K562 (cell line): ENCODE data around the gene PRKAG1. TPM values are rescaled to one million over a fixed set of nuclear protein-coding genes. Genes with fewer than 3 reads are reported as not detected.

Source experiments
- ATAC-seq: fragments of 200-7000 bp; cut with Tn5 transposase; 3 replicates; pipeline ENCODE4 v1.9.1; 2020; ENCODE audit warnings: moderate library complexity
- BruUV-seq: library from RNA; stranded (reverse); fragments of 400-500 nt; replicated peaks from 2 replicates; lab custom pipeline; 2021; lab: Mats Ljungman, UMichigan
- CTCF ChIA-PET: fragments of 300-600 bp; formaldehyde crosslinking; extraction: SDS; loops from one replicate; lab custom pipeline; 2021; ENCODE audit warnings: low intra/inter-chr PET ratio; lab: Yijun Ruan, JAX
- POLR2A ChIA-PET: fragments of 300-600, 350-650 bp; sonication (Branson Sonifier 250); formaldehyde crosslinking; extraction: SDS; loops from one replicate; lab custom pipeline; 2021; ENCODE audit warnings: antibody characterized with exemption, inconsistent platforms; lab: Yijun Ruan, JAX
- DNase-seq, 4 experiments: peaks; one replicate each; pipeline versions ENCODE4 v3.0.0 to v3.0.0-alpha.2; 2011 to 2018; ENCODE audit warnings: low spot score in 3 of 4, mixed read lengths in 3 of 4; ENCODE audit errors: extremely low read depth in 1 of 4
- FAIRE-seq: peaks from 2 replicates; lab custom pipeline; 2011; peaks lifted over from hg19 to GRCh38; lab: Jason Lieb, UNC
- H2AFZ ChIP-seq: 2 replicates; pipeline ENCODE4 v1.6.0; 2011; ENCODE audit warnings: low read depth, low read length, control low read depth, inconsistent platforms
- H3K27ac ChIP-seq: fragments of 200-600 bp; 3 replicates; pipeline ENCODE4 v1.8.0; 2011; ENCODE audit warnings: low read depth, mild to moderate bottlenecking, control low read depth, inconsistent platforms, low read length, moderate library complexity, mixed read lengths; ENCODE audit errors: extremely low read depth
- H3K27me3 ChIP-seq, 2 experiments: fragments of 300-600 bp in 1 of 2; 2 replicates in 1 of 2; 3 replicates in 1 of 2; pipeline versions ENCODE4 v1.6.0 to v1.8.0; 2011; ENCODE audit warnings: inconsistent platforms in 2 of 2, low read length in 2 of 2, mild to moderate bottlenecking in 1 of 2, mixed read lengths in 1 of 2, moderate library complexity in 1 of 2; ENCODE audit not compliant: control insufficient read depth in 2 of 2, insufficient read depth in 2 of 2
- H3K36me3 ChIP-seq: fragments of 300-600 bp; 3 replicates; pipeline ENCODE4 v1.8.0; 2011; ENCODE audit warnings: mild to moderate bottlenecking, low read length, inconsistent platforms; ENCODE audit not compliant: control insufficient read depth, insufficient read depth
- H3K4me1 ChIP-seq, 2 experiments: fragments of 200-600 bp in 1 of 2; replicated peaks in 1 of 2; 2 replicates in 1 of 2; 3 replicates in 1 of 2; pipeline versions ENCODE4 v1.5.1 to v1.8.0; 2011; ENCODE audit warnings: inconsistent platforms in 2 of 2, low read length in 2 of 2, mild to moderate bottlenecking in 1 of 2, mixed read lengths in 1 of 2, moderate library complexity in 1 of 2; ENCODE audit not compliant: control insufficient read depth in 2 of 2, insufficient read depth in 2 of 2
- H3K4me2 ChIP-seq: 2 replicates; pipeline ENCODE4 v1.6.1; 2011; ENCODE audit warnings: low read length, control low read depth, inconsistent platforms, mixed read lengths; ENCODE audit not compliant: insufficient read depth
- H3K4me3 ChIP-seq: fragments of 200-600 bp; sonication (generic), shearing (Covaris generic); 2 replicates; pipeline ENCODE4 v1.5.1; 2016; ENCODE audit warnings: control low read depth, inconsistent platforms
- H3K79me2 ChIP-seq: fragments of 200-600 bp; 3 replicates; pipeline ENCODE4 v1.8.0; 2011; ENCODE audit warnings: low read length, inconsistent platforms; ENCODE audit not compliant: control insufficient read depth, insufficient read depth
- H3K9ac ChIP-seq, 2 experiments: 2 replicates each; pipeline versions ENCODE4 v1.6.0 to v1.6.1; 2011; ENCODE audit warnings: low read depth in 2 of 2, low read length in 2 of 2, control low read depth in 1 of 2, inconsistent platforms in 1 of 2, mild to moderate bottlenecking in 1 of 2, mixed read lengths in 1 of 2; ENCODE audit not compliant: insufficient read depth in 1 of 2
- H3K9me1 ChIP-seq: one replicate; pipeline ENCODE4 v1.6.0; 2011; ENCODE audit warnings: inconsistent platforms, mild to moderate bottlenecking, low read length, moderate library complexity; ENCODE audit not compliant: control insufficient read depth, insufficient read depth
- H3K9me3 ChIP-seq: replicated peaks from 2 replicates; pipeline ENCODE4 v1.5.1; 2011; ENCODE audit warnings: low read depth, low read length, inconsistent platforms; ENCODE audit not compliant: control insufficient read depth, insufficient read depth
- H4K20me1 ChIP-seq: replicated peaks from 2 replicates; pipeline ENCODE4 v1.6.1; 2011; ENCODE audit warnings: low read length, inconsistent platforms, mixed read lengths; ENCODE audit not compliant: control insufficient read depth, insufficient read depth
- ARID1B ChIP-seq: fragments of 450-650 bp; IDR thresholded peaks from 2 replicates; pipeline ENCODE4 v1.6.1; 2016; ENCODE audit warnings: antibody characterized with exemption, mild to moderate bottlenecking, inconsistent platforms
- ATF2 ChIP-seq: sonication (generic); formaldehyde crosslinking; IDR thresholded peaks from 2 replicates; pipeline ENCODE4 v1.8.1; 2022; ENCODE audit warnings: missing genetic modification reagents
- ATF7 ChIP-seq: fragments of 450-650 bp; IDR thresholded peaks from 2 replicates; pipeline ENCODE4 v1.7.1; 2014; ENCODE audit warnings: mild to moderate bottlenecking, moderate library complexity
- CEBPG ChIP-seq, 3 experiments: fragments of 200-800 bp in 1 of 3; sonication (Bioruptor generic) in 1 of 3; sonication (generic) in 1 of 3; formaldehyde crosslinking in 1 of 3; IDR thresholded peaks in 2 of 3; conservative IDR thresholded peaks in 1 of 3; 2 replicates each; pipeline versions ENCODE4 v1.6.1 to v1.8.0; 2016 to 2022; ENCODE audit warnings: missing compliant biosample characterization in 2 of 3, missing genetic modification characterization in 2 of 3, mild to moderate bottlenecking in 1 of 3, missing genetic modification reagents in 1 of 3
- ELK1 ChIP-seq: sonication (generic); formaldehyde crosslinking; IDR thresholded peaks from 2 replicates; pipeline ENCODE4 v1.8.1; 2022; ENCODE audit warnings: missing genetic modification reagents
- ESRRA ChIP-seq: fragments of 450-650 bp; IDR thresholded peaks from 2 replicates; pipeline ENCODE4 v1.6.1; 2014; ENCODE audit warnings: low read depth, mild to moderate bottlenecking, moderate library complexity, borderline replicate concordance
- GTF2A2 ChIP-seq: IDR thresholded peaks from 2 replicates; pipeline ENCODE4 v1.6.1; 2016; ENCODE audit warnings: mild to moderate bottlenecking, missing genetic modification characterization, missing compliant biosample characterization
- IFI16 ChIP-seq: fragments of 250-450 bp; sonication (Bioruptor Pico); IDR thresholded peaks from 2 replicates; pipeline ENCODE4 v2.1.2; 2022; ENCODE audit warnings: mild to moderate bottlenecking, inconsistent platforms
- PCBP2 ChIP-seq: fragments of 200-400 bp; formaldehyde crosslinking; IDR thresholded peaks from 2 replicates; pipeline ENCODE4 v1.6.1; 2018; ENCODE audit warnings: low read length, low read depth, mild to moderate bottlenecking, moderate library complexity; ENCODE audit not compliant: poor library complexity, severe bottlenecking
- RCOR1 ChIP-seq, 2 experiments: IDR thresholded peaks; 2 replicates each; pipeline ENCODE4 v1.6.1; 2012; ENCODE audit warnings: low read depth in 2 of 2, low read length in 2 of 2, borderline replicate concordance in 1 of 2, improper control_type of control experiment in 1 of 2
- RUNX1 ChIP-seq: sonication (generic); IDR thresholded peaks from 2 replicates; pipeline ENCODE4 v1.6.1; 2016; ENCODE audit warnings: antibody characterized with exemption, low read depth
- STAG1 ChIP-seq: sonication (generic); formaldehyde crosslinking; IDR thresholded peaks from 2 replicates; pipeline ENCODE4 v1.5.0; 2020; ENCODE audit warnings: missing genetic modification reagents, borderline replicate concordance
- ZNF124 ChIP-seq: sonication (generic); formaldehyde crosslinking; IDR thresholded peaks from 2 replicates; pipeline ENCODE4 v1.8.1; 2022; ENCODE audit warnings: missing genetic modification reagents
- ZNF551 ChIP-seq: fragments of 250-450 bp; sonication (Bioruptor Pico); IDR thresholded peaks from 2 replicates; pipeline ENCODE4 v1.5.0; 2021; ENCODE audit warnings: mild to moderate bottlenecking, moderate library complexity
- ZNF695 ChIP-seq: fragments of 450-650 bp; formaldehyde crosslinking; IDR thresholded peaks from 2 replicates; pipeline ENCODE4 v1.4.0; 2020; ENCODE audit warnings: mild to moderate bottlenecking, moderate library complexity
- ZNF764 ChIP-seq: fragments of 250-450 bp; sonication (Bioruptor Pico); IDR thresholded peaks from 2 replicates; pipeline ENCODE4 v1.4.0; 2020; ENCODE audit warnings: low read depth, mild to moderate bottlenecking, moderate library complexity
- WGBS: fragments of 100-300 bp; shearing (Covaris generic); methylation state at CpG from one replicate; pipeline ENCODE4 v1.1.6; 2016; ENCODE audit warnings: low coverage, mixed read lengths; ENCODE audit not compliant: insufficient coverage; ENCODE audit errors: missing lambda C conversion rate; 5-methylcytosine and 5-hydroxymethylcytosine counted together
- in situ Hi-C: fragments of 300-500 bp; cut with MboI; formaldehyde crosslinking; loops from 4 replicates; pipeline ENCODE4 v1.15.0; 2018; ENCODE audit warnings: inconsistent platforms, mixed read lengths
- intact Hi-C: fragments of 100-400 bp; cut with micrococcal nuclease; formaldehyde crosslinking; loops from 2 replicates; pipeline ENCODE4 v1.14.2; 2022
- polyA plus RNA-seq, 8 experiments: library from polyadenylated mRNA; depleted of rRNA in 4 of 8; stranded (reverse) in 5 of 8; unstranded in 3 of 8; fragments of >200 nt; fragmentation: Nextera tagmentation in 2 of 8; fragmentation: Illumina TruSeq in 1 of 8; extraction: Ambion mirVana in 2 of 8; extraction: Trizol in 1 of 8; gene quantifications; 2 replicates each; pipeline versions ENCODE4 v1.2.1 to v1.2.3, GENCODE V29; 2011 to 2014; ENCODE audit warnings: inconsistent platforms in 1 of 8, missing spikeins in 1 of 8
- total RNA-seq, 7 experiments: library from RNA; depleted of rRNA in 6 of 7; stranded (reverse); fragments of >200 nt in 6 of 7; fragmentation: Illumina TruSeq in 2 of 7; extraction: Trizol in 2 of 7; gene quantifications; 2 replicates each; pipeline versions ENCODE4 v1.2.1 to v1.2.3, GENCODE V29; 2011 to 2021; ENCODE audit warnings: low replicate concordance in 1 of 7

PRKAG1 gene
- total and polyA plus RNA-seq, 9 of the 15 experiments (the other 6 are each of a cell fraction or from before 2014, with no cell fraction given), result 51.1 to 126 (median 79.1) TPM

- DNase-seq (peak in 2 of 4 experiments; percentile 23 to 31), FAIRE-seq (no peak), ATAC-seq (peak; percentile 5; the same call in 2 of the 3 replicates)
- 37% methylated on average over 10 of the region's 10 CpGs for WGBS
- intact Hi-C loops (loop anchor here (10.0 kb wide), 1 partner anchor 374 kb away; the partner anchor contains the start of gene DNAJC22), in situ Hi-C loops (no loop called here)
- H3K36me3 ChIP-seq, result no peaks in the 10 kb centered on the region
- H4K20me1 ChIP-seq, result no peaks in the 10 kb centered on the region; the same call in 1 of the 2 replicates
- no peaks in the 10 kb centered on the region for H3K9me3 ChIP-seq
- H3K9me1 ChIP-seq, result no peaks in the 10 kb centered on the region
- peak overlapping the region; percentile 54 to 90; a peak in 3 of 4 replicates for H3K9ac ChIP-seq
- peak overlapping the region; percentile 93 for H2AFZ ChIP-seq
- POLR2A ChIA-PET, result interaction anchor here (0.8 kb wide), 1 partner anchor 43 kb away, joined by 3 read pairs; no protein-coding TSS in a partner anchor
- H3K27me3 ChIP-seq, result 0 out of 5 replicates have a peak, but pooled peaks cover 0 to 5% of the 10 kb centered on the region in 2 experiments
- H3K4me3 ChIP-seq, result peak overlapping the region; percentile 42
- CTCF ChIA-PET, result interaction anchor here (0.7 kb wide), 1 partner anchor 35 kb away, joined by 3 read pairs; no protein-coding TSS in a partner anchor
- peaks cover 9 to 53% of the 10 kb centered on the region in 2 experiments; a peak in 4 of 5 replicates for H3K4me1 ChIP-seq
- TSS peak; percentile 76 for BruUV-seq
- TF ChIP-seq ZNF551 (CRISPR knock-in tag) (no peak), IFI16 (no peak), GTF2A2 (tag) (no peak), ARID1B (no peak), ZNF764 (CRISPR knock-in tag) (no peak), ATF2 (CRISPR knock-in tag) (no peak), ELK1 (CRISPR knock-in tag) (no peak), RUNX1 (no peak), STAG1 (no peak), PCBP2 (no peak), RCOR1 (IDR thresholded peaks at IDR 0.05; ENCODE audit: borderline replicate concordance in 1 of 2, low read depth in 2 of 2, low read length in 2 of 2) (no peak), CEBPG (CRISPR knock-in tag; IDR thresholded peaks at IDR 0.05) (no peak), CEBPG (tag; conservative IDR thresholded peaks at IDR 0.05 in 1 of 2, IDR thresholded peaks at IDR 0.05 in 1 of 2) (no peak), ATF7 (no peak), ZNF124 (no peak), ZNF695 (CRISPR knock-in tag) (no peak), ESRRA (no peak)
- no peaks in the 10 kb centered on the region for H3K79me2 ChIP-seq
- peak overlapping the region; percentile 83 for H3K4me2 ChIP-seq
- no peak overlapping the region for H3K27ac ChIP-seq
These were observed 47.8 kb downstream of the PRKAG1 start for GRCh38 chr12:48970702-48971334.
